Tibial nerve (tissue), 4 donors: ENCODE data around the gene PRR20D. TPM values are rescaled to one million over a fixed set of nuclear protein-coding genes. Genes with fewer than 3 reads are reported as not detected.

Source experiments
- DNase-seq, 2 donors: peaks; one replicate each; pipeline ENCODE4 v3.0.0-alpha.2; 2019; ENCODE audit warnings: low spot score in 2 of 2
- H3K27ac ChIP-seq, 4 donors: fragments of 200-600 bp; sonication (generic) in 3 of 4; one replicate each; pipeline ENCODE4 v1.5.1; 2017 to 2019; ENCODE audit warnings: mild to moderate bottlenecking in 1 of 4
- H3K27me3 ChIP-seq, 2 donors: fragments of 200-600 bp; sonication (generic) in 1 of 2; one replicate each; pipeline versions ENCODE4 v1.5.1 to v1.6.0; 2017 to 2019
- H3K36me3 ChIP-seq, 3 donors: fragments of 200-600 bp; sonication (generic); one replicate each; pipeline ENCODE4 v1.5.1; 2018 to 2019
- H3K4me1 ChIP-seq, 4 donors: fragments of 200-600 bp; sonication (generic) in 3 of 4; one replicate each; pipeline ENCODE4 v1.5.1; 2017 to 2019
- H3K4me3 ChIP-seq, 4 donors: fragments of 200-600 bp; sonication (generic) in 3 of 4; one replicate each; pipeline ENCODE4 v1.5.1; 2017 to 2019; ENCODE audit warnings: mild to moderate bottlenecking in 1 of 4, moderate library complexity in 1 of 4
- H3K9me3 ChIP-seq, 4 donors: fragments of 200-600 bp; sonication (generic) in 3 of 4; one replicate each; pipeline ENCODE4 v1.5.1; 2017 to 2019
- EP300 ChIP-seq, 2 donors: sonication (generic); formaldehyde crosslinking; IDR thresholded peaks; one replicate each; pipeline ENCODE4 v1.6.1; 2017; ENCODE audit warnings: antibody characterized with exemption in 2 of 2, mild to moderate bottlenecking in 1 of 2
- POLR2A ChIP-seq, 2 donors: fragments of 450-650 bp; IDR thresholded peaks; one replicate each; pipeline ENCODE4 v1.6.1; 2017; ENCODE audit warnings: antibody characterized with exemption in 2 of 2, mild to moderate bottlenecking in 2 of 2, moderate library complexity in 2 of 2
- WGBS, 2 donors: methylation state at CpG; one replicate each; pipeline ENCODE4 v1.1.5; 2018; 5-methylcytosine and 5-hydroxymethylcytosine counted together
- small RNA-seq: library from RNA; depleted of rRNA; stranded (forward); fragments of <200 nt; gene quantifications from one replicate; pipeline ENCODE3, GENCODE V24; 2016
- total RNA-seq, 4 donors: library from RNA; depleted of rRNA; stranded (reverse); fragments of >200 nt; gene quantifications; one replicate each; pipeline ENCODE4 v1.1.0, GENCODE V29; 2016
- TF ChIP-seq, protein P1 (sequence below), 5 experiments: fragments of 200-600 bp in 3 of 5; fragments of 450-650 bp in 2 of 5; sonication (generic) in 3 of 5; IDR thresholded peaks; one replicate each; pipeline ENCODE4 v1.5.1; 2016 to 2019; ENCODE audit warnings: antibody characterized with exemption in 5 of 5, mild to moderate bottlenecking in 3 of 5, moderate library complexity in 2 of 5

PRR20D gene
- total RNA-seq, 4 donors from 2014 or later = not detected

DNA sequence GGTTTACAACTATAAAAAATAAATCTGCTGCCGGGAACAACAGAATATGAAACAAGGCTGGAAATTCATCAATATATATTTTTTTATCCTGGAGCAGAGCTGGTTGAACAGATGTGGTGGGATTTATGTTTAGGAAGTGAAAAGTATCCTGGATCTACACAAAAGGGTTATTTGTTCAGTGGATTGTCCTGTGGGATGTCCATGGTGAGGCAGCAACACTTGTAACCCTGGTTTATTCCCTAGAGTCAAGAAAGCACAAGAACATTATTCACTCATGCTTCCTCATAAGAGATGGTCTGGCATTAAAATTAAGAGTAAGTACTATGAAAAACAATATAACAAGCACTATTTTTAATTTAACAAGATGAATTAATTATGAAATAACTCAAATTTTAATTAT, 52.6 kb downstream of the PRR20D start:
- TF ChIP-seq EP300 (IDR thresholded peaks at IDR 0.05) = no peak
- TF ChIP-seq, protein P1, sequence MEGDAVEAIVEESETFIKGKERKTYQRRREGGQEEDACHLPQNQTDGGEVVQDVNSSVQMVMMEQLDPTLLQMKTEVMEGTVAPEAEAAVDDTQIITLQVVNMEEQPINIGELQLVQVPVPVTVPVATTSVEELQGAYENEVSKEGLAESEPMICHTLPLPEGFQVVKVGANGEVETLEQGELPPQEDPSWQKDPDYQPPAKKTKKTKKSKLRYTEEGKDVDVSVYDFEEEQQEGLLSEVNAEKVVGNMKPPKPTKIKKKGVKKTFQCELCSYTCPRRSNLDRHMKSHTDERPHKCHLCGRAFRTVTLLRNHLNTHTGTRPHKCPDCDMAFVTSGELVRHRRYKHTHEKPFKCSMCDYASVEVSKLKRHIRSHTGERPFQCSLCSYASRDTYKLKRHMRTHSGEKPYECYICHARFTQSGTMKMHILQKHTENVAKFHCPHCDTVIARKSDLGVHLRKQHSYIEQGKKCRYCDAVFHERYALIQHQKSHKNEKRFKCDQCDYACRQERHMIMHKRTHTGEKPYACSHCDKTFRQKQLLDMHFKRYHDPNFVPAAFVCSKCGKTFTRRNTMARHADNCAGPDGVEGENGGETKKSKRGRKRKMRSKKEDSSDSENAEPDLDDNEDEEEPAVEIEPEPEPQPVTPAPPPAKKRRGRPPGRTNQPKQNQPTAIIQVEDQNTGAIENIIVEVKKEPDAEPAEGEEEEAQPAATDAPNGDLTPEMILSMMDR (IDR thresholded peaks at IDR 0.05) = no peak
- no peak for TF ChIP-seq POLR2A (IDR thresholded peaks at IDR 0.05)
- Histone ChIP-seq H3K36me3 (no peaks in the 10 kb centered on the region), H3K27ac (no peak overlapping the region), H3K27me3 (no peaks in the 10 kb centered on the region), H3K4me3 (no peak overlapping the region), H3K4me1 (no peaks in the 10 kb centered on the region), H3K9me3 (no peaks in the 10 kb centered on the region)
- WGBS, 2 donors = 29 to 30% methylated on average over 1 of the region's 1 CpG
- no peak for DNase-seq

Small RNAs within 50 kb of the gene (small RNA-seq; reads per million reads assigned to genes)
- gene PRR20FP = not detected

Other genes starting within 250 kb of the PRR20D start
- gene PRR20A, start 19.7 kb upstream of the PRR20D start, total RNA-seq = not detected
- gene PRR20B, start 13.1 kb upstream of the PRR20D start, total RNA-seq = not detected
- gene PRR20C, start 6.6 kb upstream of the PRR20D start, total RNA-seq = not detected
- not detected for gene PRR20E, start 6.6 kb downstream of the PRR20D start, total RNA-seq